HG03571 (cell line): ENCODE measurements around the gene ZP1.

Source experiments
- ATAC-seq: cut with Tn5 transposase; IDR thresholded peaks from one replicate; pipeline ENCODE4 v1.9.1; 2021; ENCODE audit not compliant: unreplicated experiment

Gene ZP1

GRCh38 chr11:60857378-60858232 is 9.7 kb upstream of the ZP1 start:
- ATAC-seq = no peak

GRCh38 chr11:60858236-60858635 is 9.1 kb upstream of the ZP1 start:
- ATAC-seq = no peak

GRCh38 chr11:60858731-60859464 is 8.4 kb upstream of the ZP1 start:
- no peak for ATAC-seq

- no peak for ATAC-seq
Observed at GRCh38 chr11:60859616-60860250, 7.6 kb upstream of the ZP1 start.

GRCh38 chr11:60860943-60861342 is 6.4 kb upstream of the ZP1 start:
- no peak for ATAC-seq

GRCh38 chr11:60862171-60862570 is 5.2 kb upstream of the ZP1 start:
- ATAC-seq = no peak

GRCh38 chr11:60863550-60864521 is 3.5 kb upstream of the ZP1 start:
- no peak for ATAC-seq

GRCh38 chr11:60864856-60865513 is 2.4 kb upstream of the ZP1 start:
- no peak for ATAC-seq

GRCh38 chr11:60867871-60868681 is 734 bp downstream of the ZP1 start:
- no peak for ATAC-seq

- ATAC-seq = no peak
Observed at GRCh38 chr11:60868682-60869450, 1.5 kb downstream of the ZP1 start.

- ATAC-seq = no peak
Observed at GRCh38 chr11:60869451-60869825, 2.1 kb downstream of the ZP1 start.

GRCh38 chr11:60870276-60870675 is 2.9 kb downstream of the ZP1 start:
- ATAC-seq = no peak

- ATAC-seq = no peak
Observed at GRCh38 chr11:60870733-60871377, 3.5 kb downstream of the ZP1 start.

- no peak for ATAC-seq
Observed at GRCh38 chr11:60871378-60872061, 4.2 kb downstream of the ZP1 start.

- no peak for ATAC-seq
Observed at GRCh38 chr11:60872124-60872960, 5.0 kb downstream of the ZP1 start.

GRCh38 chr11:60872961-60873524 is 5.7 kb downstream of the ZP1 start:
- no peak for ATAC-seq
